Measurements from ENCODE around the gene PEX14. TPM values are rescaled to one million over a fixed set of nuclear protein-coding genes. Genes with fewer than 3 reads are reported as not detected.

Gene PEX14
- total and polyA plus RNA-seq, 9 of the 15 experiments (the other 6 are each of a cell fraction or from before 2014, with no cell fraction given): 2.6 to 45.7 (median 22.7) TPM

GRCh38 chr1:10459184-10459583 is 15.6 kb upstream of the PEX14 start (continued):
- TF ChIP-seq, protein P1, sequence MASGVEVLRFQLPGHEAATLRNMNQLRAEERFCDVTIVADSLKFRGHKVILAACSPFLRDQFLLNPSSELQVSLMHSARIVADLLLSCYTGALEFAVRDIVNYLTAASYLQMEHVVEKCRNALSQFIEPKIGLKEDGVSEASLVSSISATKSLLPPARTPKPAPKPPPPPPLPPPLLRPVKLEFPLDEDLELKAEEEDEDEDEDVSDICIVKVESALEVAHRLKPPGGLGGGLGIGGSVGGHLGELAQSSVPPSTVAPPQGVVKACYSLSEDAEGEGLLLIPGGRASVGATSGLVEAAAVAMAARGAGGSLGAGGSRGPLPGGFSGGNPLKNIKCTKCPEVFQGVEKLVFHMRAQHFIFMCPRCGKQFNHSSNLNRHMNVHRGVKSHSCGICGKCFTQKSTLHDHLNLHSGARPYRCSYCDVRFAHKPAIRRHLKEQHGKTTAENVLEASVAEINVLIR (CRISPR knock-in tag; IDR thresholded peaks at IDR 0.05): no peak
- TF ChIP-seq SRF (CRISPR knock-in tag; IDR thresholded peaks at IDR 0.05): no peak; a peak in 1 of 4 replicates
- no peak for TF ChIP-seq SMAD1 (IDR thresholded peaks at IDR 0.05; ENCODE audit: low read depth, low read length, partially characterized antibody)
- no peak for TF ChIP-seq CREB5 (CRISPR knock-in tag; IDR thresholded peaks at IDR 0.05)
- TF ChIP-seq RBM34 (IDR thresholded peaks at IDR 0.05; ENCODE audit: borderline replicate concordance, insufficient read depth, low read length): no peak
- TF ChIP-seq NCOA4 (IDR thresholded peaks at IDR 0.05; ENCODE audit: partially characterized antibody): no peak
- no peak for TF ChIP-seq MYBL2 (IDR thresholded peaks at IDR 0.05; ENCODE audit: low read depth)
- TF ChIP-seq MYBL2 (CRISPR knock-in tag; IDR thresholded peaks at IDR 0.05; ENCODE audit: borderline replicate concordance): no peak
- TF ChIP-seq, protein P2, sequence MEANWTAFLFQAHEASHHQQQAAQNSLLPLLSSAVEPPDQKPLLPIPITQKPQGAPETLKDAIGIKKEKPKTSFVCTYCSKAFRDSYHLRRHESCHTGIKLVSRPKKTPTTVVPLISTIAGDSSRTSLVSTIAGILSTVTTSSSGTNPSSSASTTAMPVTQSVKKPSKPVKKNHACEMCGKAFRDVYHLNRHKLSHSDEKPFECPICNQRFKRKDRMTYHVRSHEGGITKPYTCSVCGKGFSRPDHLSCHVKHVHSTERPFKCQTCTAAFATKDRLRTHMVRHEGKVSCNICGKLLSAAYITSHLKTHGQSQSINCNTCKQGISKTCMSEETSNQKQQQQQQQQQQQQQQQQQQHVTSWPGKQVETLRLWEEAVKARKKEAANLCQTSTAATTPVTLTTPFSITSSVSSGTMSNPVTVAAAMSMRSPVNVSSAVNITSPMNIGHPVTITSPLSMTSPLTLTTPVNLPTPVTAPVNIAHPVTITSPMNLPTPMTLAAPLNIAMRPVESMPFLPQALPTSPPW (CRISPR knock-in tag; IDR thresholded peaks at IDR 0.05): no peak
- TF ChIP-seq XRCC3 (IDR thresholded peaks at IDR 0.05): no peak
- TF ChIP-seq PTBP1 (IDR thresholded peaks at IDR 0.05; ENCODE audit: low read depth, low read length): no peak
- TF ChIP-seq, protein P3, sequence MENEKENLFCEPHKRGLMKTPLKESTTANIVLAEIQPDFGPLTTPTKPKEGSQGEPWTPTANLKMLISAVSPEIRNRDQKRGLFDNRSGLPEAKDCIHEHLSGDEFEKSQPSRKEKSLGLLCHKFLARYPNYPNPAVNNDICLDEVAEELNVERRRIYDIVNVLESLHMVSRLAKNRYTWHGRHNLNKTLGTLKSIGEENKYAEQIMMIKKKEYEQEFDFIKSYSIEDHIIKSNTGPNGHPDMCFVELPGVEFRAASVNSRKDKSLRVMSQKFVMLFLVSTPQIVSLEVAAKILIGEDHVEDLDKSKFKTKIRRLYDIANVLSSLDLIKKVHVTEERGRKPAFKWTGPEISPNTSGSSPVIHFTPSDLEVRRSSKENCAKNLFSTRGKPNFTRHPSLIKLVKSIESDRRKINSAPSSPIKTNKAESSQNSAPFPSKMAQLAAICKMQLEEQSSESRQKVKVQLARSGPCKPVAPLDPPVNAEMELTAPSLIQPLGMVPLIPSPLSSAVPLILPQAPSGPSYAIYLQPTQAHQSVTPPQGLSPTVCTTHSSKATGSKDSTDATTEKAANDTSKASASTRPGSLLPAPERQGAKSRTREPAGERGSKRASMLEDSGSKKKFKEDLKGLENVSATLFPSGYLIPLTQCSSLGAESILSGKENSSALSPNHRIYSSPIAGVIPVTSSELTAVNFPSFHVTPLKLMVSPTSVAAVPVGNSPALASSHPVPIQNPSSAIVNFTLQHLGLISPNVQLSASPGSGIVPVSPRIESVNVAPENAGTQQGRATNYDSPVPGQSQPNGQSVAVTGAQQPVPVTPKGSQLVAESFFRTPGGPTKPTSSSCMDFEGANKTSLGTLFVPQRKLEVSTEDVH (IDR thresholded peaks at IDR 0.05; ENCODE audit: low read depth, partially characterized antibody): peak; percentile 47
- TF ChIP-seq POLR2G (IDR thresholded peaks at IDR 0.05; ENCODE audit: low read depth, low read length): no peak
- TF ChIP-seq ZNF146 (CRISPR knock-in tag; IDR thresholded peaks at IDR 0.05; ENCODE audit: unreplicated experiment): no peak
- no peak for TF ChIP-seq RHOXF2B (CRISPR knock-in tag; conservative IDR thresholded peaks at IDR 0.05)
- TF ChIP-seq, protein P4, sequence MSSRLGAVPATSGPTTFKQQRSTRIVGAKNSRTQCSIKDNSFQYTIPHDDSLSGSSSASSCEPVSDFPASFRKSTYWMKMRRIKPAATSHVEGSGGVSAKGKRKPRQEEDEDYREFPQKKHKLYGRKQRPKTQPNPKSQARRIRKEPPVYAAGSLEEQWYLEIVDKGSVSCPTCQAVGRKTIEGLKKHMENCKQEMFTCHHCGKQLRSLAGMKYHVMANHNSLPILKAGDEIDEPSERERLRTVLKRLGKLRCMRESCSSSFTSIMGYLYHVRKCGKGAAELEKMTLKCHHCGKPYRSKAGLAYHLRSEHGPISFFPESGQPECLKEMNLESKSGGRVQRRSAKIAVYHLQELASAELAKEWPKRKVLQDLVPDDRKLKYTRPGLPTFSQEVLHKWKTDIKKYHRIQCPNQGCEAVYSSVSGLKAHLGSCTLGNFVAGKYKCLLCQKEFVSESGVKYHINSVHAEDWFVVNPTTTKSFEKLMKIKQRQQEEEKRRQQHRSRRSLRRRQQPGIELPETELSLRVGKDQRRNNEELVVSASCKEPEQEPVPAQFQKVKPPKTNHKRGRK (tag; IDR thresholded peaks at IDR 0.05): no peak
- TF ChIP-seq MEF2D (tag; conservative IDR thresholded peaks at IDR 0.05; ENCODE audit: low read depth): no peak
- peak; percentile 64 for TF ChIP-seq POLR2AphosphoS5 (IDR thresholded peaks at IDR 0.05; ENCODE audit: control insufficient read depth, insufficient read depth, low read depth, low read length)
- peak; percentile 69 for TF ChIP-seq SOX6 (IDR thresholded peaks at IDR 0.05)
